Measurements from ENCODE around the gene PHKA2. TPM values are rescaled to one million over a fixed set of nuclear protein-coding genes. Genes with fewer than 3 reads are reported as not detected.

The PHKA2 gene
- polyA plus RNA-seq, 2 of the 4 experiments (the other 2 are of a cell fraction): 16.1 to 21.2 TPM

DNA sequence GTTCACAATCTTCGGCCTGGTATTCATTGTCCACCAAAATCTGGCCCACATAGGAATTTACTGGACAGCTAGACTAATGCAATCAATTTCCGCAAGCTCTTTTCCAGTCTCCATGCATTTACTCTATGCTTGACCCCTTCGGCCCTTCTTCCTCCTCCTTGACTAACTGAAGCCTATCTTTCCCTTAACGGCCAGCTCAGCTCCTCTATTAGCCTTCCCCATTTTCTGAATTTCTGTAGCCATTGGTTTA, 1.2 kb upstream of the PHKA2 start:
- TF ChIP-seq JUN (IDR thresholded peaks at IDR 0.05) (0 out of 5 replicates have a peak, but pooled peaks of 1 of the 2 experiments have one; percentile 2), RNF2 (IDR thresholded peaks at IDR 0.05; ENCODE audit: borderline replicate concordance, low read depth) (no peak), RAD21 (conservative IDR thresholded peaks at IDR 0.05 in 1 of 2, IDR thresholded peaks at IDR 0.05 in 1 of 2) (no peak)
- no peaks in the 10 kb centered on the region for H3K9me3 ChIP-seq
- DNase-seq (ENCODE audit: low read depth in 1 of 2, low spot score in 1 of 2) (peak in 1 of 2 experiments; percentile 10), ATAC-seq (peak in 1 of 2 experiments; percentile 7; a peak in 3 of 6 replicates), FAIRE-seq (no peak)
- H3K4me3 ChIP-seq: peak overlapping the region; percentile 82
- ChIA-PET CTCF (interaction anchor here (1.1 kb wide), 1 partner anchor 21 kb away, joined by 5 read pairs; no protein-coding TSS in a partner anchor), POLR2A (interaction anchor here (1.3 to 1.5 kb wide), 2 partner anchors 10 to 17 kb away, joined by 4 to 14 read pairs; no protein-coding TSS in a partner anchor)
- peak overlapping the region; percentile 85 for H3K4me2 ChIP-seq
- WGBS (ENCODE audit: missing lambda C conversion rate): 3% methylated on average over 4 of the region's 4 CpGs
- H3K27ac ChIP-seq: peak overlapping the region; percentile 96 to 99
- peaks cover 24% of the 10 kb centered on the region for H3K4me1 ChIP-seq

DNA sequence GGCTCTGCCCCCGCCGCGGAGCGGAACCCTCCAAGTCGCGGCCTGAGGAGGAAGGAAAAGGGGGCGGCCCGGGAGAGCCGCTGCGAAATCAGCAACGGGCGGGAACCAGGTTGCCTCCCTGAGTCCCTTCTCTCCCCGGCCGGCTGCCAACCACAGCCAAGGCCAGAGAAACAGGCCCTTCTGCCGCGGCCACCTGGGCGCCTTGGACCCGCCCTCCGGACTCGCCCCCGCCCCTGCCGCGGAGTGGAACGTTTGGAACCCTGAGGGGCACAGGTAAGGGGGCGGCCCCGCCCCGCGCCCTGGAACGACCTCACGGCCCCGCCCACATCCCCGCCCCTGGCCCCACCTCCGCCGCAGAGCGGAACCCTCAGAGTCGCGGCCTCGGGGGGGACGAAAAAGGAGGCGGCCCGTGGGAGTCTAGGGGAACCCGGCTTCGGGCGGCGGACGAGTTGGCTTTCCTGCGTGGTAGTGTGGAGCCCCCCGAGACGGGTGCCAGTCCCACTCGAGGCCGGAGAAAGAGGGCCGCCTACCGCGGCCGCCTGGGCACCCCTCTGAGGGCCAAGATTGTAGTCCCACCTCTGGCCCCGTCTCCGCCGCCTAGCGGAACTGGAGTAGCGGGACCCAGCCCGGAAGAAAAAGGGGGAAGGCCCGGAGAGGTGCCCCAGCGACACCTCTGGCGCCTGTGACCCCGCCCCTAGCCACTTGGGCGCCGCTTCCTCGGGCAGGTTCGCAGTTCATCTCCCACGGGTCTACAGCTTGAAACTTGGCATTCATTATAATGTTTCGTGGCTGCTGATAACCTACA, 669 bp upstream of the PHKA2 start:
- peak overlapping the region; percentile 82 for H3K4me3 ChIP-seq
- ATAC-seq (peak; percentile 93 to 94), FAIRE-seq (peak; percentile 43), DNase-seq (ENCODE audit: low read depth in 1 of 2, low spot score in 1 of 2) (peak; percentile 81 to 86)
- no peaks in the 10 kb centered on the region for H3K9me3 ChIP-seq
- H3K4me2 ChIP-seq: peak overlapping the region; percentile 85
- WGBS (ENCODE audit: missing lambda C conversion rate): 0% methylated on average over 6 of the region's 71 CpGs
- ChIA-PET POLR2A (interaction anchor here (1.0 to 1.5 kb wide), 3 partner anchors 10 to 282 kb away, joined by 4 to 14 read pairs (median 4); no protein-coding TSS in a partner anchor), CTCF (interaction anchor here (1.1 kb wide), 1 partner anchor 22 kb away, joined by 5 read pairs; no protein-coding TSS in a partner anchor)
- peaks cover 24% of the 10 kb centered on the region for H3K4me1 ChIP-seq
- peak overlapping the region; percentile 96 to 99 for H3K27ac ChIP-seq
- no peak for TF ChIP-seq ZNF302 (CRISPR knock-in tag; IDR thresholded peaks at IDR 0.05)
- TF ChIP-seq HOXB5 (CRISPR knock-in tag; IDR thresholded peaks at IDR 0.05): 0 out of 2 replicates have a peak, but pooled peaks have one; percentile 44
- TF ChIP-seq, protein P1, sequence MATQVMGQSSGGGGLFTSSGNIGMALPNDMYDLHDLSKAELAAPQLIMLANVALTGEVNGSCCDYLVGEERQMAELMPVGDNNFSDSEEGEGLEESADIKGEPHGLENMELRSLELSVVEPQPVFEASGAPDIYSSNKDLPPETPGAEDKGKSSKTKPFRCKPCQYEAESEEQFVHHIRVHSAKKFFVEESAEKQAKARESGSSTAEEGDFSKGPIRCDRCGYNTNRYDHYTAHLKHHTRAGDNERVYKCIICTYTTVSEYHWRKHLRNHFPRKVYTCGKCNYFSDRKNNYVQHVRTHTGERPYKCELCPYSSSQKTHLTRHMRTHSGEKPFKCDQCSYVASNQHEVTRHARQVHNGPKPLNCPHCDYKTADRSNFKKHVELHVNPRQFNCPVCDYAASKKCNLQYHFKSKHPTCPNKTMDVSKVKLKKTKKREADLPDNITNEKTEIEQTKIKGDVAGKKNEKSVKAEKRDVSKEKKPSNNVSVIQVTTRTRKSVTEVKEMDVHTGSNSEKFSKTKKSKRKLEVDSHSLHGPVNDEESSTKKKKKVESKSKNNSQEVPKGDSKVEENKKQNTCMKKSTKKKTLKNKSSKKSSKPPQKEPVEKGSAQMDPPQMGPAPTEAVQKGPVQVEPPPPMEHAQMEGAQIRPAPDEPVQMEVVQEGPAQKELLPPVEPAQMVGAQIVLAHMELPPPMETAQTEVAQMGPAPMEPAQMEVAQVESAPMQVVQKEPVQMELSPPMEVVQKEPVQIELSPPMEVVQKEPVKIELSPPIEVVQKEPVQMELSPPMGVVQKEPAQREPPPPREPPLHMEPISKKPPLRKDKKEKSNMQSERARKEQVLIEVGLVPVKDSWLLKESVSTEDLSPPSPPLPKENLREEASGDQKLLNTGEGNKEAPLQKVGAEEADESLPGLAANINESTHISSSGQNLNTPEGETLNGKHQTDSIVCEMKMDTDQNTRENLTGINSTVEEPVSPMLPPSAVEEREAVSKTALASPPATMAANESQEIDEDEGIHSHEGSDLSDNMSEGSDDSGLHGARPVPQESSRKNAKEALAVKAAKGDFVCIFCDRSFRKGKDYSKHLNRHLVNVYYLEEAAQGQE (IDR thresholded peaks at IDR 0.05): no peak; the same call in 1 of the 2 replicates
- TF ChIP-seq POLR2AphosphoS2 (conservative IDR thresholded peaks at IDR 0.05; ENCODE audit: low read length): no peak
- no peak for TF ChIP-seq JUNB (IDR thresholded peaks at IDR 0.05)
- no peak for TF ChIP-seq RARB (CRISPR knock-in tag; IDR thresholded peaks at IDR 0.05)
- no peak for TF ChIP-seq HOXB13 (CRISPR knock-in tag; IDR thresholded peaks at IDR 0.05; ENCODE audit: low read depth)
- TF ChIP-seq, protein P2, sequence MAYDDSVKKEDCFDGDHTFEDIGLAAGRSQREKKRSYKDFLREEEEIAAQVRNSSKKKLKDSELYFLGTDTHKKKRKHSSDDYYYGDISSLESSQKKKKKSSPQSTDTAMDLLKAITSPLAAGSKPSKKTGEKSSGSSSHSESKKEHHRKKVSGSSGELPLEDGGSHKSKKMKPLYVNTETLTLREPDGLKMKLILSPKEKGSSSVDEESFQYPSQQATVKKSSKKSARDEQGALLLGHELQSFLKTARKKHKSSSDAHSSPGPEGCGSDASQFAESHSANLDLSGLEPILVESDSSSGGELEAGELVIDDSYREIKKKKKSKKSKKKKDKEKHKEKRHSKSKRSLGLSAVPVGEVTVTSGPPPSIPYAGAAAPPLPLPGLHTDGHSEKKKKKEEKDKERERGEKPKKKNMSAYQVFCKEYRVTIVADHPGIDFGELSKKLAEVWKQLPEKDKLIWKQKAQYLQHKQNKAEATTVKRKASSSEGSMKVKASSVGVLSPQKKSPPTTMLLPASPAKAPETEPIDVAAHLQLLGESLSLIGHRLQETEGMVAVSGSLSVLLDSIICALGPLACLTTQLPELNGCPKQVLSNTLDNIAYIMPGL (CRISPR knock-in tag; IDR thresholded peaks at IDR 0.05; ENCODE audit: borderline replicate concordance): peak; percentile 34; the same call in 1 of the 2 replicates
- TF ChIP-seq PHF8 (IDR thresholded peaks at IDR 0.05; ENCODE audit: borderline replicate concordance, low read depth): peak; percentile 37
- TF ChIP-seq TP53 (CRISPR knock-in tag; IDR thresholded peaks at IDR 0.05): no peak
- TF ChIP-seq NFE2L2 (conservative IDR thresholded peaks at IDR 0.05; ENCODE audit: low read length): no peak
- no peak for TF ChIP-seq NPAS2 (CRISPR knock-in tag; IDR thresholded peaks at IDR 0.05; ENCODE audit: borderline replicate concordance)
- TF ChIP-seq HEYL (CRISPR knock-in tag; IDR thresholded peaks at IDR 0.05): no peak
- TF ChIP-seq CEBPB (IDR thresholded peaks at IDR 0.05): no peak
- TF ChIP-seq CBX2 (IDR thresholded peaks at IDR 0.05; ENCODE audit: borderline replicate concordance, low read depth): no peak
- no peak for TF ChIP-seq EHMT2 (IDR thresholded peaks at IDR 0.05; ENCODE audit: low read depth)
- no peak for TF ChIP-seq CHD4 (IDR thresholded peaks at IDR 0.05; ENCODE audit: borderline replicate concordance)
- TF ChIP-seq KDM5A (IDR thresholded peaks at IDR 0.05): peak; percentile 34; the same call in 1 of the 2 replicates
- TF ChIP-seq EP300 (IDR thresholded peaks at IDR 0.05): no peak; a peak in 1 of 5 replicates
- peak; percentile 60 to 85; a peak in 3 of 5 replicates for TF ChIP-seq JUN (IDR thresholded peaks at IDR 0.05)
- TF ChIP-seq SMC3 (IDR thresholded peaks at IDR 0.05): peak; percentile 33; the same call in 2 of the 3 replicates
- TF ChIP-seq FOSL2 (IDR thresholded peaks at IDR 0.05): no peak
- TF ChIP-seq FOSL2 (CRISPR knock-in tag; IDR thresholded peaks at IDR 0.05): peak; percentile 42
- TF ChIP-seq ZC3H11A (IDR thresholded peaks at IDR 0.05): peak; percentile 9; the same call in 1 of the 2 replicates
- TF ChIP-seq, protein P3, sequence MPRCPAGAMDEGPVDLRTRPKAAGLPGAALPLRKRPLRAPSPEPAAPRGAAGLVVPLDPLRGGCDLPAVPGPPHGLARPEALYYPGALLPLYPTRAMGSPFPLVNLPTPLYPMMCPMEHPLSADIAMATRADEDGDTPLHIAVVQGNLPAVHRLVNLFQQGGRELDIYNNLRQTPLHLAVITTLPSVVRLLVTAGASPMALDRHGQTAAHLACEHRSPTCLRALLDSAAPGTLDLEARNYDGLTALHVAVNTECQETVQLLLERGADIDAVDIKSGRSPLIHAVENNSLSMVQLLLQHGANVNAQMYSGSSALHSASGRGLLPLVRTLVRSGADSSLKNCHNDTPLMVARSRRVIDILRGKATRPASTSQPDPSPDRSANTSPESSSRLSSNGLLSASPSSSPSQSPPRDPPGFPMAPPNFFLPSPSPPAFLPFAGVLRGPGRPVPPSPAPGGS (IDR thresholded peaks at IDR 0.05): no peak
- no peak for TF ChIP-seq HDAC2 (IDR thresholded peaks at IDR 0.05)
- TF ChIP-seq, protein P4, sequence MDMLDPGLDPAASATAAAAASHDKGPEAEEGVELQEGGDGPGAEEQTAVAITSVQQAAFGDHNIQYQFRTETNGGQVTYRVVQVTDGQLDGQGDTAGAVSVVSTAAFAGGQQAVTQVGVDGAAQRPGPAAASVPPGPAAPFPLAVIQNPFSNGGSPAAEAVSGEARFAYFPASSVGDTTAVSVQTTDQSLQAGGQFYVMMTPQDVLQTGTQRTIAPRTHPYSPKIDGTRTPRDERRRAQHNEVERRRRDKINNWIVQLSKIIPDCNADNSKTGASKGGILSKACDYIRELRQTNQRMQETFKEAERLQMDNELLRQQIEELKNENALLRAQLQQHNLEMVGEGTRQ (IDR thresholded peaks at IDR 0.05): no peak

Measured in A549 (cell line).